Hepatic stellate cell (primary cell): Measurements from ENCODE around the gene NFE2L3.

Source experiments
- DNase-seq: peaks from one replicate; pipeline ENCODE4 v3.0.0; 2011; ENCODE audit warnings: low spot score

NFE2L3 gene

GRCh38 chr7:26199301-26200037 is 47.5 kb downstream of the NFE2L3 start:
- DNase-seq: peak; percentile 19

DNA sequence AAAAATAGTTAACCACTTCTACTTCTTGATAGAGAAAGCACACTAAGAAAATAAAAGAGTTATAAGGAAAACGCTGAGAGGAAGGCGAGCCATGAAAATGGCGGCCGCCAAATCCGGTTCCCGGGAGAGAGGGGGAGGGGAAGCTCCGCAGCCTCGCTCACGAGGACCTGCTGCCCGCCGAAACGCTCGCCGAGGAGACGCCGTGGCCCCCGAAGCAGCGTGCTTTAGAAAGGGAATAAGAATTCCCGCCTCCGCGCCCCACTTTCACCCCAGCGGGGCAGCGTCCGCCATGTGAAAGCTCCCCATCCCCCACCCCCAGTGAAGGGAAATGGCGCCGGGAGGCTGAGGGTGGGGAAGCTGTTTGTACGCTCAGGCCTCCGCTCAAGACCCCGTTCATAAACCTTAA is 48.0 kb downstream of the NFE2L3 start:
- DNase-seq: peak; percentile 48

DNA sequence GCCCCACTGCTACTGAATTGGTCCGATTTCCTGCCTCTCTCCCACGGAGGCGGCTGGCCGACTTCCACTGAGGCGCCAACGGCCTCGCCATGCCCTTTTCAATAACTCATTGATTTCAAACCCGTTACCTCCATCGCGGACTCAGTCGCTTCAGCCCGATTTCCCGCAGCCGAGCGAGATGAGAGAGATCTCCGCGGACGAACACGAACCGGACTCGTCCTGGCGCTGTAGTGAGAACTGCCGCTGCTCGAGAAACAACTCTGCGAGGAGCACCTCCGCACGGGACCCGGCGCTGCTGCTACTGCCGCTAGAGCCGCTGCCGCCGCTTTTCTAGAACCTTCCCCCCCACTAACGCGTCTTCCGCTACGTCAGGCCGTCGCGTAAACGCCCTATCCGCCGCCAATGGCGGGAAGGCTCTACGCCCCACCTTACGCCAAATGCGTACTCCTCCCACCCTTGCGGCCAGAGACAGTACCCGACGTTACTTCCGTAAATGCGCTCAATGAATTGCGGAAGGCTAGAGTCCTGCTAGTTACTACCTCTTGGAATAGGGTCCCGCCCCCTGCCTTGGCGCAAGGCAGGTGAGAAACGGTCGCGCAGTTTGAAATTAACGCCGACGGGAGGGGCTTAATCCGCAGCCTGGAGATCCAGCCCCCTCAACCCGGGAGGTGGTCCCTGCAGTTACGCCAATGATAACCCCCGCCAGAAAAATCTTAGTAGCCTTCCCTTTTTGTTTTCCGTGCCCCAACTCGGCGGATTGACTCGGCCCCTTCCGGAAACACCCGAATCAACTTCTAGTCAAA is 48.6 kb downstream of the NFE2L3 start, which contains the start of gene HNRNPA2B1:
Gene HNRNPA2B1 (minus strand): TSS at position 303 of the 803 bp plus-strand sequence. CDS start 169 bp downstream, at position 134.
- peak; percentile 80 for DNase-seq

DNA sequence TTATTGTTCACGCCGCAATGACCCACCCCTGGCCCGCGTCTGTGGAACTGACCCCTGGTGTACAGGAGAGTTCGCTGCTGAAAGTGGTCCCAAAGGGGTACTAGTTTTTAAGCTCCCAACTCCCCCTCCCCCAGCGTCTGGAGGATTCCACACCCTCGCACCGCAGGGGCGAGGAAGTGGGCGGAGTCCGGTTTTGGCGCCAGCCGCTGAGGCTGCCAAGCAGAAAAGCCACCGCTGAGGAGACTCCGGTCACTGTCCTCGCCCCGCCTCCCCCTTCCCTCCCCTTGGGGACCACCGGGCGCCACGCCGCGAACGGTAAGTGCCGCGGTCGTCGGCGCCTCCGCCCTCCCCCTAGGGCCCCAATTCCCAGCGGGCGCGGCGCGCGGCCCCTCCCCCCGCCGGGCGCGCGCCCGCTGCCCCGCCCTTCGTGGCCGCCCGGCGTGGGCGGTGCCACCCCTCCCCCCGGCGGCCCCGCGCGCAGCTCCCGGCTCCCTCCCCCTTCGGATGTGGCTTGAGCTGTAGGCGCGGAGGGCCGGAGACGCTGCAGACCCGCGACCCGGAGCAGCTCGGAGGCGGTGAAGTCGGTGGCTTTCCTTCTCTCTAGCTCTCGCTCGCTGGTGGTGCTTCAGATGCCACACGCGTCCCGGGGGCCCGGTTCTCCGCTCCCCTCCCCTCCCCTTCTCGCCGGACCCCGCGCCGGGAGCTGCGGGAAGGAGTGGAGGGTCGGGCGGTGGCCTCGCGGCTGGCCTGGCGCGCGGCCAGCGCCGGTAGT is 49.4 kb downstream of the NFE2L3 start, which contains the start of gene CBX3:
Gene CBX3 (plus strand): TSS at position 499 of the 772 bp plus-strand sequence. CDS start 1,254 bp downstream, outside the sequence.
- peak; percentile 78 for DNase-seq

- DNase-seq: peak; percentile 37
Measured at GRCh38 chr7:26202019-26202990, 50.3 kb downstream of the NFE2L3 start.

DNA sequence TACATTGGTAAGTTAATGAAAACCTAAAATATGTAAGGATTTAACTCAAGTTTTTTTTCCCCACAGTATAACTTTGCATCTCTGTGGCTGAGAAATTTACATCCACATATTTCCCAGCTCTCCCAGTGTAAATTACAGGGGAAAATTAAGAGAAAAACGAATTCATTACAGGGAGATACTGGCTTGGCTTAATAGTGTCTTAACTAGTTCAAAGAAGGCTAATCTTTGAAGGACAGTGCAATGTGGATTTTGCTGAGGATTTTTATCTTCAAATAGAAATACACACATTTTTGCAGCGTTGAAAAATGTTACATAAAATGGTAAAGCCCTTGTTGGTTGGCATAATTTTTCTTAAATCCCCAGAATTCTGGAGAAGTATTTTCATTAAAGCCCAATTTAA is 51.0 kb downstream of the NFE2L3 start:
- no peak for DNase-seq

DNA sequence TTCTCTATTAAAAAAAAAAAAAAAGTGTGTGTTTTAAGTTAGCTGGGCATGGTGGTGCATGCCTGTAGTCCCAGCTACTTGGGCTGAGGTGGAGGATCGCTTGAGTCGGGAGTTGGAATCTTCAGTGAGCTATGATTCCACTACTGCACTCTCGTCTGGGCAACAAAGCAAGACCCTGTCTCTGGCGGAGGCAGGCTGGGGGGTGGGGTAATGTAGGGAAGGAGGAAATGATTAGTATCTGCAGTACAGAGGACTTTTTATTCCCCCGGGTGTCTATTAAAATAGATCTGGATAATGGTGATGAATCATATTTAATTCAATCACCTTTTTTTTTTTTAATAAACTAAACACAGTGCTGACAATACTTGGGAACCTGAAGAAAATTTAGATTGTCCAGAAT is 56.0 kb downstream of the NFE2L3 start:
- DNase-seq: no peak

- DNase-seq: no peak
Measured at GRCh38 chr7:26212921-26213718, 61.1 kb downstream of the NFE2L3 start.

GRCh38 chr7:26213807-26214515 is 62.0 kb downstream of the NFE2L3 start:
- no peak for DNase-seq

DNA sequence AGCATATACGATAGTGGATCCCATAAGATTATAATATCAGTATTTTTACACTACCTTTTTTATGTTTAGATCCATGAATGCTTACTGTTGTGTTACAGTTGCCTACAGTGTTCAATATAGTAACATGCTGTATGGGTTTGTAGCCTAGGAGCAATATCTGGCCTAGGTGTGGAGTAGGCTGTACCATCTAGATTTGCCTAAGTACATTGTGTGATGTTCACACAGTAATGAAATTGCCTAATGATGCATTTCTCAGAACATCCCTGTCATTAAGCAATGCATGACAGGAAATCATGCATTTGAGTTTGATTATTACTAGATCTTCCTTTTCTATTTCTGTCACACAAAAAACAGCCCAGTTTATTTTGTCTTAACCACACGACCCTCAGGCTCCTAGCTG is 64.1 kb downstream of the NFE2L3 start:
- DNase-seq: no peak

- no peak for DNase-seq
Measured at GRCh38 chr7:26224359-26224758, 72.4 kb downstream of the NFE2L3 start.

DNA sequence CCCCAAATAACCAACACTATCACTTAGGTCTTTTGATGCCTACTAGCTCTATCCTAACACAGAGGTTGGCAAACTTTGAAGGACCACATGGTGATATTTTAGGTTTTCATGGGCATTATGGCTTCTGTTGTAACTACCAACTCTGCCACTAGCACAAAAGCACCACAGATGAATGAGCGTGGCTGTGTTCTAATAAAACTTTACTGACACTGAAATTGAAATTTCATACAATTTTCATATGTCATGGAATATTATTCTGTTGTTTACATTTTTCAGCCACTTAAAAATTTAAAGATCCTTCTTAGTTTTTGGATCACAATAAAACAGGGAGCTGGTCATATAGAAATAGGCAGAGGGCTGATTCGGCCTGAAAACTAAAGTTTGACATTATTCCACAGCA is 76.0 kb downstream of the NFE2L3 start:
- no peak for DNase-seq

DNA sequence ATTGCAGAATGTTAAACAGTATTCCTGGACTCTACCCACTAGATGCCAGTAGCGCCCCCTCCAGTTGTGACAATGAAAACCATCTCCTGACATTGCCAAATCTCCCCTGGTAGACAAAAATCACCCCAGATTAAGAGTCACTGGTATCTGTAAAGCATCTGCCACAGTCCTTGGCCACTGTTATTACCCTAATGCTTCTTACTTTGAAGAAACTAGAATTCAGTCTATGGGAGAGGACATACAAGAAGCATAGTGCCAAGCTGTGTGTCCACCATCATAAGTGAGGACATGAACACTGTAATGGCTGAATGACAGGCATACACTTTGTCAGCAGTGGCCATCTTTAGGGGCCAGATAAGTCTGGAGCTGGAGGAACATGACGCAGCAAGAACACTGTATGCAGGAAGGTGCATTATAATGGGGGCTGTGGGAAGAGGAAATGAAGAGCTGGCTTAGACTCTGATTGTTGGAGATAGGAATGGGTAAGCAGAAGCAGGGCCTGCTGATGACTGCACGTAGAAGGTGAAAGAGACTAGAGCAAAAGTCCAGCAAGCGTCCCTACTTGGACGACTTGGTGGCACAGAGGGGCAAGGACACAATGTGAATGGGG is 82.0 kb downstream of the NFE2L3 start:
- DNase-seq: no peak
